ENCODE measurements around the gene EXOSC7. TPM values are rescaled to one million over a fixed set of nuclear protein-coding genes. Genes with fewer than 3 reads are reported as not detected.

Gene EXOSC7
- total RNA-seq, 4 donors from 2014 or later = 20.3 to 46.4 (median 38.8) TPM

- H3K36me3 ChIP-seq = no peaks in the 10 kb centered on the region
- H3K27me3 ChIP-seq = no peaks in the 10 kb centered on the region
- H3K4me3 ChIP-seq = no peak overlapping the region
- WGBS, 2 donors (ENCODE audit: low coverage in 1 of 2) = 86 to 90% methylated on average over 2 to 6 of the region's 6 CpGs
- H3K27ac ChIP-seq = peak overlapping the region in 2 of 4 donors; percentile 36 to 64
- in situ Hi-C loops (cut with MboI; ENCODE audit: low pct_ligation_motif_present in 1 of 4, low pct_unique_long_range_greater_than_20kb in 1 of 4, low sequenced_read_pairs in 3 of 4) = loop anchor here (10.0 to 25.0 kb wide), 3 partner anchors 454 to 629 kb away; no protein-coding TSS in a partner anchor
- no peak for TF ChIP-seq POLR2A (IDR thresholded peaks at IDR 0.05)
- no peaks in the 10 kb centered on the region for H3K9me3 ChIP-seq
- intact Hi-C loops (cut with DNase I; ENCODE audit: low total_unique reads) = no loop called here
- peaks cover 14 to 25% (median 19%) of the 10 kb centered on the region in 4 donors for H3K4me1 ChIP-seq
- no peak for DNase-seq
These were observed 57.7 kb downstream of the EXOSC7 start for GRCh38 chr3:45033791-45034190.

- peaks cover 14 to 25% (median 19%) of the 10 kb centered on the region in 4 donors for H3K4me1 ChIP-seq
- peak overlapping the region; percentile 6 to 64 (median 26) for H3K27ac ChIP-seq
- in situ Hi-C loops (cut with MboI; ENCODE audit: low pct_ligation_motif_present in 1 of 4, low pct_unique_long_range_greater_than_20kb in 1 of 4, low sequenced_read_pairs in 3 of 4) = loop anchor here (5.0 to 25.0 kb wide), 5 partner anchors 178 to 628 kb away; no protein-coding TSS in a partner anchor
These were observed 58.7 kb downstream of the EXOSC7 start for GRCh38 chr3:45034612-45035252.

GRCh38 chr3:45035441-45036301 lies 59.6 kb downstream of the EXOSC7 start:
- DNase-seq = no peak
- TF ChIP-seq POLR2AphosphoS5 (IDR thresholded peaks at IDR 0.05) (no peak), CTCF (IDR thresholded peaks at IDR 0.05) (peak in 2 of 5 experiments; percentile 12 to 17)
- Histone ChIP-seq H3K27me3 (no peaks in the 10 kb centered on the region), H3K27ac (peak overlapping the region; percentile 6 to 64 (median 34)), H3K4me1 (peaks cover 14 to 27% (median 19%) of the 10 kb centered on the region in 4 donors), H3K4me3 (peak overlapping the region; percentile 12 to 32 (median 21)), H3K9me3 (no peaks in the 10 kb centered on the region), H3K36me3 (no peaks in the 10 kb centered on the region)
- intact Hi-C loops (cut with DNase I; ENCODE audit: low total_unique reads) = loop anchor here (5.0 kb wide), 1 partner anchor 462 kb away; no protein-coding TSS in a partner anchor
- 20 to 27% methylated on average over 1 to 20 of the region's 64 CpGs for WGBS, 2 donors (ENCODE audit: low coverage in 1 of 2)
- in situ Hi-C loops (cut with MboI; ENCODE audit: low pct_ligation_motif_present in 1 of 4, low pct_unique_long_range_greater_than_20kb in 1 of 4, low sequenced_read_pairs in 3 of 4) = loop anchor here (5.0 to 25.0 kb wide), 5 partner anchors 177 to 627 kb away; no protein-coding TSS in a partner anchor

More at GRCh38 chr3:45034612-45035252, 58.7 kb downstream of the EXOSC7 start:
- peak; percentile 62 for DNase-seq
- no peak overlapping the region for H3K4me3 ChIP-seq
- no peaks in the 10 kb centered on the region for H3K27me3 ChIP-seq
- no peak for TF ChIP-seq POLR2A (IDR thresholded peaks at IDR 0.05)
- TF ChIP-seq CTCF (IDR thresholded peaks at IDR 0.05) = no peak
- TF ChIP-seq EP300 (IDR thresholded peaks at IDR 0.05; ENCODE audit: low read depth) = no peak
- no peak for TF ChIP-seq POLR2AphosphoS5 (IDR thresholded peaks at IDR 0.05)
- H3K9me3 ChIP-seq = no peaks in the 10 kb centered on the region
- H3K36me3 ChIP-seq = no peaks in the 10 kb centered on the region
- intact Hi-C loops (cut with DNase I; ENCODE audit: low total_unique reads) = loop anchor here (5.0 kb wide), 1 partner anchor 463 kb away; no protein-coding TSS in a partner anchor
- WGBS, 2 donors (ENCODE audit: low coverage in 1 of 2) = 25% methylated on average over 3 of the region's 3 CpGs; no CpG with 5 or more reads in 1 of the 2 donors

GRCh38 chr3:45037720-45038455 lies 61.8 kb downstream of the EXOSC7 start:
- H3K4me3 ChIP-seq = peak overlapping the region in 1 of 4 donors; percentile 13
- H3K36me3 ChIP-seq = no peaks in the 10 kb centered on the region
- H3K4me1 ChIP-seq = peaks cover 14 to 39% (median 25%) of the 10 kb centered on the region in 4 donors
- in situ Hi-C loops (cut with MboI; ENCODE audit: low pct_ligation_motif_present in 1 of 4, low pct_unique_long_range_greater_than_20kb in 1 of 4, low sequenced_read_pairs in 3 of 4) (loop anchor here (5.0 to 25.0 kb wide), 5 partner anchors 174 to 624 kb away; no protein-coding TSS in a partner anchor), intact Hi-C loops (cut with DNase I; ENCODE audit: low total_unique reads) (loop anchor here (5.0 kb wide), 1 partner anchor 459 kb away; no protein-coding TSS in a partner anchor)
- 5 to 15% methylated on average over 2 to 11 of the region's 11 CpGs for WGBS, 2 donors (ENCODE audit: low coverage in 1 of 2)
- no peaks in the 10 kb centered on the region for H3K9me3 ChIP-seq
- no peaks in the 10 kb centered on the region for H3K27me3 ChIP-seq
- peak overlapping the region in 1 of 4 donors; percentile 33 for H3K27ac ChIP-seq
- peak; percentile 95 for DNase-seq
- TF ChIP-seq CTCF (IDR thresholded peaks at IDR 0.05) (peak; percentile 87 to 99 (median 91)), EP300 (IDR thresholded peaks at IDR 0.05; ENCODE audit: low read depth) (no peak), POLR2AphosphoS5 (IDR thresholded peaks at IDR 0.05) (peak in 1 of 3 donors; percentile 9)

Measured in transverse colon (tissue), 4 donors.